HG03354 (cell line): Measurements from ENCODE around the gene BDH1.
"Not testable (repeated sequence)": the region's sequence is repeated elsewhere in the genome, so short reads cannot be mapped to it uniquely, and the experiment has no call there.

Source experiments
- ATAC-seq: cut with Tn5 transposase; IDR thresholded peaks from one replicate; pipeline ENCODE4 v1.9.1; 2021; ENCODE audit warnings: mild to moderate bottlenecking; ENCODE audit not compliant: unreplicated experiment, poor library complexity, severe bottlenecking

BDH1 gene

DNA sequence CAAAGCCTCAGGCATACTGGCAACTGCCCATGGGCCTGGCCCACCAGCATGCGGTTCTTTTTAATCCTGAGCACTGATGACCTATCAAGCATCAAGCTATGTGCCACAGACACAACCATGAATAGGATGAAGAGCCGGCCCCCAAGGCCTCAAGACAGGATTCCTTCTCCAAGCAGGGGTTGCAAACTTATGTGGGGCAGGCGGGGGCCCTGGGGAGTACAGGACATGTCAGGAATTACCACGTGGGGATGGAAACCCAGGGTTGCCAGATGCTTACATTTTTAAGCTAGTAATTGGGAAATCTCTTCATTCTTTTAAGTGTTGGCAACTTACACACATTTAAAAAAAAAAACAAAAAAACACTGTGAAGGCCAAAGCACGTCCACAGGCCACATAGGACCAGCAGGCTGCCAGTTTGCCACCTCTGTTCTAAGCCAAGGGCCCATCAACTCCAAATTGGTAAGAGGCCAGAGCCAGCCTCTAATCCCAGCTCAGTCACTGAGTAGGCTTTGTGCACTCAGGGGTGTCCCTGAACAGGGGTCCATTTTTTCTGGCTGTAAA is 32.8 kb downstream of the BDH1 start:
- ATAC-seq: no peak

DNA sequence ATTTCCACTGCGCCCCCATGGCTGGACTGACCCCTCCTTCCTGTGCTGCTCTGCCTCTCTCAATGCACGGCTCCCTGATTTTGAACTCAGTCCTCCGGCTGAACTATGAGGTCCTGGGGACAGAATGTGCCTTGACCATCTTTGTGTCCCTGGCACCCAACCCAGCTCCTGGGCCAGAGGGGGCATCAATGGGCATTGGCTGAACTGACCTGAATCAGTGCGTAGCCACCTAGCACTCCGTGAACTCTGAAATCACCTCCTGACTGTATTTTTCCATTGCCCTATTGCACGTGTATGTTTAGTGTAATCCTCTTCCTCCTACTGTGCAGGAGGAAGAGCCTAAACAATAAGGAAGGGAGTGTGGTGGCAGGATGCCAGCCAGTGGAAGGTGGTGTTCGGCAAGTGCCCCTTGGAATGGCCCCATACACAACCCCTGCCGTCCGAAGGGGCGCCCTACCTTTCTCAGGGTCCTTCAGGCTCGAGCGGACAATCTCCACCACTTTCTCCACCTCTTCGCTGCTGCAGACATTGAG is 33.5 kb downstream of the BDH1 start:
- no peak for ATAC-seq

DNA sequence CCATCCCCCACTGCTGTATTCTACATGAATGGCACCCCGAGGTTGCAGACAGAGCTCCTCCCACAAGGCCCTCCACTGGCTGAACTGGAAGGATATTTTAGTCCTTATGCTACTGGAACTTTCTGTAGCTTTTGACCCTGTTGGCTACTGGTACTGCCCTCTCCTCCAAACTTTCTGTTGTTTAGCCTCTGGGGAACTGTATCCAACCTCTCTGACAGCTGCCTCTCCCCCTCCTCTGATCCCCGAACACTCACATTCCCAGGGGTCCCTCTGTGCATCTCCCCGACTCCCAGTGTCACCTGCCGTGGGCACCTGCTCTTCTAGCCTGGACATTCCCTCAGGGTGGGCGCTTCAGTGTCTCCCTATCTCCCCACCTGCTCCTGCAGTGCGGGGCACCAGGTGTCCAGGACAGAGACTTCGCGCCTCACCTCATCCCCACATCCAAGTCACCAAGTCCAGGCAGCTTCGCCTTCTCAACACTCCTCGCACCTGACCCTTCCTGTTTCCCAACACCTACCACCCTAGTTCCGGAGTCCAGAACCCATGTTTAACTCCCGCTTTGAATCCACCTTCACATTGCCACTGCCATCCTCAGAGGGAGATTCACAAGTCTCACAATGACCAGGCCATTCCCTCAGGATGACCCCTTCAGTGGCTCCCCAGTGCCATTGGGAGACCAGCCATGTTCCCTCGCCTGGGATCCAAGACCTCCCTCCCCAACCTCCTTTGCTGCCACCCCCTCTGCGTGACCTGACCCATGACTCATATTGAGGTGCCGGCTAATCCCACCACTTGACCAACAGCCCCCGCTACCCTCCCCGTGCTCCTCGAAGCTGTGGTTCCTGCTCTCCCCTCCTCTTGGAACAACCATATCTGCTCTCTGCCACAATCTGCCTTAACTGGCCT is 34.2 kb downstream of the BDH1 start:
- ATAC-seq: no peak

DNA sequence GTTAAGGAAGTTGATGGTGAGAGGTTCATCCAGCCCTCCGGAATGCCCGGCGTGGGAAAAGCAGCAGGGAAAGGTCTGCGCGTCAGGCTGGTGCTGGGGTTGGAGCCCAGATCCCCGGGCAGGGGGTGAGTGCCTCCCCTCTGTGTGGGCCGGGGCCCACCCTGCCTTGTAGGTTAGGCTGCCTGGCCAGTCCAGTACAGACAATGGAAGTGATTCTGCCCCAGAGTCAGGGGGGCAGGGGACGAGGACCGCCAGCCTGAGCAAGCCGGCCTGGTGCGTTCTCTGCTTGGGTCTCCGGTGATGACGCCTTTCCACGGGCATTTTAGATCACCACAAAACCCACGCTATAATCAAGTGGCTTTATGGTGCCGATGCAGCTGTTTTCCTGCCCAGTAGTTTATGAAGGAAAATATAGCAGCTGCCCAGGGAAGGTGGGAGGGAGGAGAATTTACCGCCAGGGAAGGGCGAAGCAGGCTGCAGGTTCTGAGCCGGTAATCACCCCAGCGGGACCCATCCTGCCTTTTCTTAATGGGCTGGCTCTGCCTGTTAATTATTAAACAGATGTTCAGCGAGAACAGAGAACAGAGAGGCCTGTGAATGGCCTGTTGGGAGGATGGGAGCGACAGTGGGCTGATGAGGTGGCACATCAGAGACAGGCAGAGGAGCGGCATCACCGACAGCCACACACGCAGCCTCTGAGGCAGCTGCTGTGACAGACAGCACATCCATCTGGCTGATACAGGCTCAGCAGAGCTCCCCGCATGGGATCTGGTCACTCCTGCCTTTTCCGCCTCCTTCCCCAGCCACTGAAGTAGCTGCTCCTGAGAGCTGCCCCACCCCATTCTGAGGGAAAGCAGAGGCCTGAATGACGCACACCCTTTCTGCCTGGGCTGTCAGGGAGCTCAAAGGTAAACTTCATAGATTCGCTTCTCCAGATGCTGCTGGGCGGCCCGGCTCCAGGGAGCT is 35.2 kb downstream of the BDH1 start:
- no peak for ATAC-seq

DNA sequence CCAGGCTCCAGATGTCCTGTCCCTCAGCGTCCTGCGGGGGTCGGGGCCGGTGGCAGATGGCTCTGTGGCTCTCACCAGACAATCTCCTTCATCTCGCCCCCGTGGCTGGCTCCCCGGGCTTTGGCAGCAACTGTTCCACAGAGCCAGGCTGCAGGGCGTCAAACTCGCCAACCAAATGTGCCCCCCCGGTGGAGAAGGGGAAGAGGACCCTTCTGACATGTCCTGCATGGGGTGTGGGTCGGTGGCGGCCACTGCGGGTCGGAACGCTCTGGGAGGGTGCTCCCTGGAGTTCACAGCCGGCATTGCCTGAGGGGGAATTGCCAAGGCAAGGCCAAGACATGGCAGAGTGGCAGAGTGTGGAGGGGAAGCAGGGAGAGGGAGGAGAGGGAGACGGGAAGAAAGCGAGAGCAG is 36.0 kb downstream of the BDH1 start:
- no peak for ATAC-seq

DNA sequence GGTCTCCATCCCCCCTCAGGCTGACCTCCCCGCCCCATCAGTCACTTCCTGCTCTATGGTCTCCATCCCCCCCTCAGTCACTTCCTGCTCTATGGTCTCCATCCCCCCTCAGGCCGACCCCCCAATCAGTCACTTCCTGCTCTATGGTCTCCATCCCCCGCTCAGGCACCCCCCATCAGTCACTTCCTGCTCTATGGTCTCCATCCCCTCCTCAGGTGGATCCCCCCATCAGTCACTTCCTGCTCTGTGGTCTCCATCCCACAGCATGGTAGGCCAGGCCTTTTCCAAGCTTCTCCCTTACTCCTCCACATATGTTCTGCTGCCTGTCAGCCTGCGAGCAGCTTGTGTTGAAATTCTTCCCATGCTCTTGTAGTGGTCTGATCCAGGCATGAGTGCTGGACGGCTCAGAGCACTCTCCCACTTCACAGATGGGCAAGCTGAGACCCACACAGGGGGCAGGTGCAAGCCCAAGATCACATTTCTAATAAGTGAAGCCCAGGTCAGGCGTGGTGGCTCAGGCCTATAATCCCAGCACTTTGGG is 36.8 kb downstream of the BDH1 start:
- ATAC-seq: no peak

- not testable (repeated sequence) for ATAC-seq
Observed at GRCh38 chr3:197517922-197518683, 37.7 kb downstream of the BDH1 start.

DNA sequence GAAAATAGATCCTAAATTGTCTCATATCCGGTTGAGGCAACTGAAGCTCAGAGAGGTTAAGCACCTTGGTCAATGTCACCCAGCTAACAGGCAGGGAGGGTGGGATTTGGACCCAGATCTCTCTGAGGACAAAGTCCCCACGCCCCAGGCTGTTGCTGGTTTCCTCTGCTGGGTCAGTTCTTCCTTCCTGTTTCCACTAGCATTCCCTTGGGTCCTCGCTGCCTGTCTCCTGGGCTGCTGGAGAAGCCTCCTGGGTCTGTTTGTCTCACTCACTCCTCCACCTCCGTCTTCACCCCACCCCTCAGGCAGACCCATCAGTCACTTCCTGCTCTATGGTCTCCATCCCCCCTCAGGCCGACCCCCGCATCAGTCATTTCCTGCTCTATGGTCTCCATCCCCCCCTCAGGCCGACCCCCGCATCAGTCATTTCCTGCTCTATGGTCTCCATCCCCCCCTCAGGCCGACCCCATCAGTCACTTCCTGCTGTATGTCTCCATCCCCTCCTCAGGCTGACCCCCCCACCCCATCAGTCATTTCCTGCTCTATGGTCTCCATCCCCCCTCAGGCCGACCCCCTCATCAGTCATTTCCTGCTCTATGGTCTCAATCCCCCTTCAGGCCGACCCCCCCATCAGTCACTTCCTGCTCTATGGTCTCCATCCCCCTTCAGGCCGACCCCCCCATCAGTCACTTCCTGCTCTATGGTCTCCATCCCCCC is 38.7 kb downstream of the BDH1 start:
- peak; percentile 30 for ATAC-seq

DNA sequence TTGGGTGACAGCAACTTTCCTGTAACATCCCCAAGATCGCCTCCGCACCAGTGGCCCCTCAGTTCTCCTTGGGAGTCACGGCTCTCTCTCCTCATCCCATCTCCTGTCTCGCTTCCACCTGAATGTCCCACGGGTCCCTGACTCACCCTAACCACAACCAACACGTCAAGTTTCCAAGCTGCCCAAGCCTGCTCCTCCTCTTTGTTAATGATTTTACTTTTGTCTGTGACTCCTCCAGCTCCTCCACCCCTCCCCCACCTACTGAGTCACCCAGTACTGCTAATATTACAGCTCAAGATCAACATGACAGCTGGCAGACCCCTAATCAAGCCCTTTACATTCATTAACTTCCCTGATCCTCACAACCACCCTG is 39.3 kb downstream of the BDH1 start:
- peak; percentile 43 for ATAC-seq

DNA sequence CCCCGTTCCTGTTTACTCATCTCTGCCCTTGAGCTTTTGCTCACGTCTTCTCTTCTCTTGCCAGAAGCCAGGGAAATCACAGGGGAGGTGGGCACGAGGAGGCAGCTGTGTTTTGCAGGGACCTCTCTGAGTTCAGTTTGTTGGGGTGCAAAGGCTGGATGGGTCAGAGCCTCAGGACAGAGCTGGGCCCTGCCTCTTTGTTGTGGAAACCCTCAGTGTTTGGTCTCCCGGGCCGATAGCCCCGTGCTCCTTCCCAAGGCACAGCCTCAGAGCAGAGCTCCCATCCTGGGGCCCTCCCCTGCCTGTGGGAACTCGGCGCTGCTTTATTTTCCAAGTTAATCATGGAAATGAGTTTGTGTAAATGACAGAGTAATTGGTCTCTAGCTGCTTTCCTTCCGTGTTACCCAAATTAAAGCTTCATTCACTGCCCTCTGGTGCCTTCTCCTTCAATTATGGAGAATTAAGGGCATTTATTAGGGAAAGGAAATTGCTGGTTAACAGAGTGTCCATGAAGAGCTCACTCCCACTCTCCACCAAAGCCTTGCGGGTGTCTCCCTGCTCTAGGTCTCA is 40.9 kb downstream of the BDH1 start:
- ATAC-seq: no peak

GRCh38 chr3:197513953-197514785 is 41.6 kb downstream of the BDH1 start:
- ATAC-seq: no peak

DNA sequence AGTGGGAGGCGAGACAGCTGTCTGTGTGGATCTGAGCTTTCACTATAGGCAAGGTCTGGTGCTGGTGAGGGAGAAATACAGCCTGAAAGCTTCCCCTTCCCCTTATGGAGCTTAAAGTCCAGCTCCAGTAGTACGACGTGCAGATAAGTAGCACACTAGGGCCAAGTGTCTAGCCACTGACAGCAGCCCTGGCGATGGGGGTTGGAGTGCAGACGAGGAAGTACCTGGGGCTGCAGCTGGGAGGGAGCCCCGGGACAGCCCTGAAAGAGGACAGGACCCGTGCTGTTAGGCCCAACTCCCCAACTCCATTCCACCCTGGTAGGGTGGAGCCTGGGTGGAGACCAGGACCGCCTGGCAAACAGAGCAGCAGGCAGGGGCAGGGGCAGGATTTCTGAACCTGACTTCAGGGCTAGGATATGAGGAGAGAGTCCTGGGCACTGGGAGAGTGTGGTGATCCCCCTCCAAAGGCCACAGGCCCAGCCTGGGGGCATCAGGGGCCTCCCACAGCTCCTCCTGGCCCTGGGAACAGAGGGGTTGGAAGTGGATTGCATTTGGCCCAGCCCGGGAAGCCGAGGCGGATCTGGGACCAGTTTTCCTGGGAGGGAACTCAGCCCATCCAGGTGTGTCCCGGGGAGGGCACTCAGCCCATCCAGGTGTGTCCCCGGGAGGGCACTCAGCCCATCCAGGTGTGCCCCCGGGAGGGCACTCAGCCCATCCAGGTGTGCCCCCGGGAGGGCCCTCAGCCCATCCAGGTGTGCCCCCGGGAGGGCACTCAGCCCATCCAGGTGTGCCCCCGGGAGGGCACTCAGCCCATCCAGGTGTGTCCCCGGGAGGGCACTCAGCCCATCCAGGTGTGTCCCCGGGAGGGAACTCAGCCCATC is 42.8 kb downstream of the BDH1 start:
- no peak for ATAC-seq

DNA sequence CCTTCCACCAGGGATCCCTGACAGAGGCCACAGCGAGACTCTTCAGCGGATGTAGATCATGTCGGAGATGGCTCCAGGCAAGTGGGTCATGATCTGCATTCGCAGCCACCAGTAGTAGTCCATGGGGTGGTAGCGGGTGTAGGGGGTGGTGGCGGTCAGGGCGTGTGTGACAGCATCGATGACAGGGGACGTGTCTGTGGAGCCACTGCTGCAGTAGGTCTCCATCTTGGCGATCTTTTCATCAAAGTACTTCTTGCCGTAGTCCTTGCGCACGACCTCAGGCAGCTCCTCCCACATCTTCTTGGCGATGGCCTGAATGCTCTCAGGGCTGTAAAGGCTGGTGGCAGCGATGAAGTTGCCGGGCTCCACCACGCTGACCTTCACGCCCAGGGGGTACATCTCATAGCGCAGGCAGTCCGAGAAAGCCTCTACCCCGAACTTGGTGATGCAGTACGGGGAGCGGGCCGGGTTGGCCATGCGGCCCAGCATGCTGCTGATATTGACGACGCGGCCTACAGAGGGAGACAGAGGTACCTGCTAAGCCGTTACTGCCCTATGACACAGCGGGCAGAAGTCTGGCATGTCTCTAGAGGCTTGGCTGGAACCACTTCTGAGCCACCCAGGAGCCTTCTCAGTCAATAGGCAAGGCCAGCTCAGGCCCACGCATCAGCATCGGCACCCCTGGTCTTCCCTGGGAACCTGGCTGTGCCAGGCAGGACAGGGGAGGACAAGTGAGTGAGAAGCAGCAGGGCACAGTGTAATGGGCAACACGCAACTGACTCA is 43.7 kb downstream of the BDH1 start:
- ATAC-seq: no peak

- no peak for ATAC-seq
Observed at GRCh38 chr3:197511130-197511529, 44.6 kb downstream of the BDH1 start.

- no peak for ATAC-seq
Observed at GRCh38 chr3:197510642-197511018, 45.1 kb downstream of the BDH1 start.
